Measurements from ENCODE around the gene USP25. TPM values are rescaled to one million over a fixed set of nuclear protein-coding genes. Genes with fewer than 3 reads are reported as not detected.

USP25 gene
- total RNA-seq, 4 donors from 2014 or later: 17.4 to 42.0 (median 27.5) TPM

DNA sequence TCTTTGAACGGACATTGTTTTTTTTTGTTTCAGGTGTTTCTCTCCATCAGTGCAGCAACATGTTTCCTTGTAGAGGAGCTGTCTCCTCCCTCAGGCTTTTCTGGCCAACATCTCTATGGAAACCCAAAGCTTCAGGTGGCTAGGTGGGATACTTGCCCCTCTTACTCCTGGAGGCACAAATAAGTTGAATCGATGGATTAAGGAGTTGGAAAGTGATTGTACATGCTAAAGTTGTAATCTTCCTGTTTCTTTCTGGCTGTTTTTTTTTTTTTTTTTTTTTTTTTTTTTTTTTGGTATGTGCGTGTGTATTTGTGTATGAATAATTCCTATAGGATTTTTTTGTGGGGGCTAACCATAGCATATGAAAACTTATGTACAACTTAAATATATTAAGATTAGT is 10.6 kb downstream of the USP25 start:
- 58 to 79% methylated on average over 3 of the region's 3 CpGs for WGBS, 2 donors
- H3K36me3 ChIP-seq: peaks cover 0 to 9% (median 0%) of the 10 kb centered on the region in 3 donors

DNA sequence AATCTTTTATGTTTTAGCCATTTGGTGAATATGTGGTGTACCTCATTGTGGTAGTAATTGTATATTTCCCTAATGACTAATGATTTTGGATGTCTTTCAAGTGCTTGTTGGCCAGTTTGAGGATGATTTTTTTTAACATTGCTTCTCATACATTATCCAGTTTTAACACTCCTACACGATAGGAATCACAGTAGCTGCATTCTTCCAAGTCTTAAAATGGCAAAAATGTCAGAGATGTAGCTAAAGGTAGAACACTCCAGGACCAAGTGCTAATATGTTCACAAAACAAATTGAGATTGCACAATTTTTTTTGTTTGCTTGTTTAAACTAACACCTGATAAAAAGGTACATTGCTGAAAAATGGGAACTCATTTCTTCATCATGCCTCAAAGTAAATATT is 11.7 kb downstream of the USP25 start:
- peaks cover 0 to 9% (median 0%) of the 10 kb centered on the region in 3 donors for H3K36me3 ChIP-seq
- intact Hi-C loops (cut with DNase I): no loop called here
- H3K4me1 ChIP-seq: peaks cover 15 to 76% (median 27%) of the 10 kb centered on the region in 3 donors
- no peaks in the 10 kb centered on the region for H3K27me3 ChIP-seq
- WGBS, 2 donors: 31 to 33% methylated on average over 1 of the region's 1 CpG
- no peaks in the 10 kb centered on the region for H3K9me3 ChIP-seq
- no peak overlapping the region for H3K27ac ChIP-seq
- H3K4me3 ChIP-seq: no peak overlapping the region
- DNase-seq: no peak
- TF ChIP-seq POLR2A (IDR thresholded peaks at IDR 0.05) (no peak), CTCF (IDR thresholded peaks at IDR 0.05) (no peak)

More for the DNA sequence above, 10.6 kb downstream of the USP25 start:
- DNase-seq: no peak
- Histone ChIP-seq H3K27ac (no peak overlapping the region), H3K4me3 (no peak overlapping the region), H3K4me1 (peaks cover 15 to 87% (median 27%) of the 10 kb centered on the region in 3 donors), H3K9me3 (no peaks in the 10 kb centered on the region), H3K27me3 (no peaks in the 10 kb centered on the region)
- no peak for TF ChIP-seq POLR2A (IDR thresholded peaks at IDR 0.05)
- no peak for TF ChIP-seq CTCF (IDR thresholded peaks at IDR 0.05)
- intact Hi-C loops (cut with DNase I): no loop called here

- peaks cover 15 to 70% (median 27%) of the 10 kb centered on the region in 3 donors for H3K4me1 ChIP-seq
- WGBS, 2 donors: 64 to 66% methylated on average over 4 of the region's 4 CpGs
These were observed 12.4 kb downstream of the USP25 start for GRCh38 chr21:15742052-15742670.

GRCh38 chr21:15742694-15743093 is 12.9 kb downstream of the USP25 start:
- TF ChIP-seq CTCF (IDR thresholded peaks at IDR 0.05) (no peak), POLR2A (IDR thresholded peaks at IDR 0.05) (no peak)
- H3K36me3 ChIP-seq: peaks cover 0 to 9% (median 0%) of the 10 kb centered on the region in 3 donors
- H3K27ac ChIP-seq: no peak overlapping the region
- intact Hi-C loops (cut with DNase I): no loop called here
- no peak for DNase-seq
- H3K4me1 ChIP-seq: peaks cover 15 to 65% (median 27%) of the 10 kb centered on the region in 3 donors
- no peaks in the 10 kb centered on the region for H3K9me3 ChIP-seq
- no peaks in the 10 kb centered on the region for H3K27me3 ChIP-seq
- WGBS, 2 donors: 100% methylated on average over 4 to 7 of the region's 13 CpGs
- H3K4me3 ChIP-seq: no peak overlapping the region

More at GRCh38 chr21:15742052-15742670, 12.4 kb downstream of the USP25 start:
- no peak for TF ChIP-seq CTCF (IDR thresholded peaks at IDR 0.05)
- TF ChIP-seq POLR2A (IDR thresholded peaks at IDR 0.05): no peak
- Histone ChIP-seq H3K9me3 (no peaks in the 10 kb centered on the region), H3K4me3 (no peak overlapping the region), H3K27me3 (no peaks in the 10 kb centered on the region), H3K27ac (no peak overlapping the region), H3K36me3 (peaks cover 0 to 9% (median 0%) of the 10 kb centered on the region in 3 donors)
- no peak for DNase-seq
- intact Hi-C loops (cut with DNase I): no loop called here

DNA sequence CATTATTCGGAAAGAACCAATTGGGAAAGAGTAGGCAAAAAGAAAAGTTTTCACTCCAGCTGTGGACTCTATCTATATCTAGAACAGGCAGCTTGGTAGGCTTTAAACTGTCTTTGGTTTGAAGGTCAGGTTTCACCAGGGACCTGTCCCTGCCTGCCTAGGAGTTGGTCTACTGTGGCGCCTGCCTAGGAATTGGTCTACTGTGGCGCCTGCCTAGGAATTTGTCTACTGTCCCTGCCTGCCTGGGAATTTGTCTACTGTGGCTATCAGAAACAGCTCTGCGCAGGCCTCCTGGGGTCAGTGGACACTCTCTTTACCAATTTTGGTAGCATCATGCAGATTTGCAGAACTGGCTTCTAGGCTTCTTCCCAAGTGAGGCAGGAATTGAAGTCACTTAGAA is 13.8 kb downstream of the USP25 start:
- intact Hi-C loops (cut with DNase I): no loop called here
- peaks cover 15 to 66% (median 27%) of the 10 kb centered on the region in 3 donors for H3K4me1 ChIP-seq

More for the DNA sequence above, 13.8 kb downstream of the USP25 start:
- Histone ChIP-seq H3K9me3 (no peaks in the 10 kb centered on the region), H3K27ac (peak overlapping the region in 1 of 4 donors; percentile 1), H3K27me3 (no peaks in the 10 kb centered on the region), H3K4me3 (no peak overlapping the region), H3K36me3 (peaks cover 0 to 9% (median 0%) of the 10 kb centered on the region in 3 donors)
- DNase-seq: no peak
- 63 to 77% methylated on average over 3 of the region's 4 CpGs for WGBS, 2 donors
- no peak for TF ChIP-seq CTCF (IDR thresholded peaks at IDR 0.05)
- no peak for TF ChIP-seq POLR2A (IDR thresholded peaks at IDR 0.05)
